Activated T-cell treated with anti-CD3 and anti-CD28 coated beads, Interleukin-2, amount 50 U/mL, for 4 hours (primary cell): ENCODE data around the gene ETNK2. TPM values are rescaled to one million over a fixed set of nuclear protein-coding genes. Genes with fewer than 3 reads are reported as not detected.

Experiments used
- ATAC-seq, 2 donors: fragments of 200-7000 bp; cut with Tn5 transposase; one replicate each; pipeline ENCODE4 v1.10.0; 2021
- DNase-seq: peaks from one replicate; pipeline ENCODE4 v3.0.0-alpha.2; 2020
- H3K27me3 Mint-ChIP-seq: one replicate; pipeline ENCODE4 v1.8.0; 2021; ENCODE audit warnings: low read depth, mixed read lengths
- H3K36me3 Mint-ChIP-seq: one replicate; pipeline ENCODE4 v1.8.0; 2022; ENCODE audit warnings: mixed read lengths; ENCODE audit not compliant: insufficient read depth
- H3K4me1 Mint-ChIP-seq: one replicate; pipeline ENCODE4 v1.8.0; 2021; ENCODE audit warnings: low read depth, mixed read lengths
- H3K4me3 Mint-ChIP-seq: one replicate; pipeline ENCODE4 v1.8.0; 2021; ENCODE audit warnings: mild to moderate bottlenecking, moderate library complexity, mixed read lengths
- H3K9me3 Mint-ChIP-seq: one replicate; pipeline ENCODE4 v1.8.0; 2021; ENCODE audit warnings: mixed read lengths
- total RNA-seq, 3 donors: library from RNA; stranded (reverse); gene quantifications; one replicate each; pipeline ENCODE4 v1.2.1, GENCODE V29; 2021

ETNK2 gene
- total RNA-seq, 3 donors from 2014 or later, result 0.79 to 1.2 (median 0.99) TPM

GRCh38 chr1:204147406-204148383 lies 4.1 kb downstream of the ETNK2 start:
- Mint-ChIP-seq H3K4me3 (no peak overlapping the region), H3K27me3 (no peaks in the 10 kb centered on the region), H3K4me1 (peaks cover 2% of the 10 kb centered on the region), H3K36me3 (no peaks in the 10 kb centered on the region), H3K9me3 (no peaks in the 10 kb centered on the region)
- ATAC-seq (no peak), DNase-seq (no peak)

- H3K9me3 Mint-ChIP-seq, result no peaks in the 10 kb centered on the region
- DNase-seq (no peak), ATAC-seq (no peak)
- no peaks in the 10 kb centered on the region for H3K27me3 Mint-ChIP-seq
- peaks cover 2% of the 10 kb centered on the region for H3K4me1 Mint-ChIP-seq
- H3K4me3 Mint-ChIP-seq, result no peak overlapping the region
- no peaks in the 10 kb centered on the region for H3K36me3 Mint-ChIP-seq
Observed at GRCh38 chr1:204146965-204147364, 4.9 kb downstream of the ETNK2 start.

- no peak overlapping the region for H3K4me3 Mint-ChIP-seq
Observed at GRCh38 chr1:204146309-204146708, 5.5 kb downstream of the ETNK2 start.

GRCh38 chr1:204145033-204145504 lies 6.8 kb downstream of the ETNK2 start:
- peaks cover 2% of the 10 kb centered on the region for H3K36me3 Mint-ChIP-seq
- no peaks in the 10 kb centered on the region for H3K9me3 Mint-ChIP-seq
- DNase-seq, result no peak
- no peaks in the 10 kb centered on the region for H3K4me1 Mint-ChIP-seq
- no peak overlapping the region for H3K4me3 Mint-ChIP-seq
- ATAC-seq, result no peak
- H3K27me3 Mint-ChIP-seq, result no peaks in the 10 kb centered on the region

More at GRCh38 chr1:204146309-204146708, 5.5 kb downstream of the ETNK2 start:
- no peak for DNase-seq
- Mint-ChIP-seq H3K36me3 (no peaks in the 10 kb centered on the region), H3K27me3 (no peaks in the 10 kb centered on the region), H3K9me3 (no peaks in the 10 kb centered on the region), H3K4me1 (peaks cover 2% of the 10 kb centered on the region)
- ATAC-seq, result no peak

- no peaks in the 10 kb centered on the region for H3K27me3 Mint-ChIP-seq
- DNase-seq, result no peak
- H3K36me3 Mint-ChIP-seq, result peaks cover 7% of the 10 kb centered on the region
- no peak overlapping the region for H3K4me3 Mint-ChIP-seq
- no peak for ATAC-seq
- no peaks in the 10 kb centered on the region for H3K4me1 Mint-ChIP-seq
- H3K9me3 Mint-ChIP-seq, result no peaks in the 10 kb centered on the region
Observed at GRCh38 chr1:204143276-204144041, 8.4 kb downstream of the ETNK2 start.

- ATAC-seq (no peak), DNase-seq (no peak)
- no peaks in the 10 kb centered on the region for H3K4me1 Mint-ChIP-seq
- H3K36me3 Mint-ChIP-seq, result peaks cover 7% of the 10 kb centered on the region
- H3K27me3 Mint-ChIP-seq, result no peaks in the 10 kb centered on the region
- H3K9me3 Mint-ChIP-seq, result no peaks in the 10 kb centered on the region
- H3K4me3 Mint-ChIP-seq, result no peak overlapping the region
Observed at GRCh38 chr1:204142032-204142974, 9.5 kb downstream of the ETNK2 start.

- peaks cover 7% of the 10 kb centered on the region for H3K36me3 Mint-ChIP-seq
- no peak for DNase-seq
- no peak for ATAC-seq
- no peaks in the 10 kb centered on the region for H3K27me3 Mint-ChIP-seq
- no peak overlapping the region for H3K4me3 Mint-ChIP-seq
- H3K9me3 Mint-ChIP-seq, result no peaks in the 10 kb centered on the region
- H3K4me1 Mint-ChIP-seq, result no peaks in the 10 kb centered on the region
Observed at GRCh38 chr1:204141131-204141530, 10.7 kb downstream of the ETNK2 start.

- ATAC-seq (no peak), DNase-seq (no peak)
- no peaks in the 10 kb centered on the region for H3K4me1 Mint-ChIP-seq
- H3K36me3 Mint-ChIP-seq, result peaks cover 7% of the 10 kb centered on the region
- H3K4me3 Mint-ChIP-seq, result no peak overlapping the region
- no peaks in the 10 kb centered on the region for H3K9me3 Mint-ChIP-seq
- H3K27me3 Mint-ChIP-seq, result no peaks in the 10 kb centered on the region
Observed at GRCh38 chr1:204139952-204140351, 11.9 kb downstream of the ETNK2 start.

GRCh38 chr1:204139088-204139487 lies 12.8 kb downstream of the ETNK2 start:
- DNase-seq (no peak), ATAC-seq (no peak)
- Mint-ChIP-seq H3K9me3 (no peaks in the 10 kb centered on the region), H3K27me3 (no peaks in the 10 kb centered on the region), H3K4me3 (no peak overlapping the region), H3K4me1 (no peaks in the 10 kb centered on the region), H3K36me3 (peaks cover 7% of the 10 kb centered on the region)

GRCh38 chr1:204136814-204137213 lies 15.0 kb downstream of the ETNK2 start:
- no peaks in the 10 kb centered on the region for H3K27me3 Mint-ChIP-seq
- no peaks in the 10 kb centered on the region for H3K4me1 Mint-ChIP-seq
- DNase-seq (no peak), ATAC-seq (no peak)
- no peak overlapping the region for H3K4me3 Mint-ChIP-seq
- H3K36me3 Mint-ChIP-seq, result peaks cover 7% of the 10 kb centered on the region
- H3K9me3 Mint-ChIP-seq, result no peaks in the 10 kb centered on the region

- Mint-ChIP-seq H3K36me3 (peaks cover 3% of the 10 kb centered on the region), H3K9me3 (no peaks in the 10 kb centered on the region), H3K4me3 (no peak overlapping the region), H3K4me1 (peaks cover 3% of the 10 kb centered on the region), H3K27me3 (no peaks in the 10 kb centered on the region)
- DNase-seq (no peak), ATAC-seq (no peak)
Observed at GRCh38 chr1:204134103-204134502, 17.7 kb downstream of the ETNK2 start.

- DNase-seq (no peak), ATAC-seq (no peak)
- Mint-ChIP-seq H3K36me3 (no peaks in the 10 kb centered on the region), H3K27me3 (no peaks in the 10 kb centered on the region), H3K4me1 (peaks cover 13% of the 10 kb centered on the region), H3K4me3 (no peak overlapping the region), H3K9me3 (no peaks in the 10 kb centered on the region)
Observed at GRCh38 chr1:204132718-204133117, 19.1 kb downstream of the ETNK2 start.

GRCh38 chr1:204131978-204132377 lies 19.9 kb downstream of the ETNK2 start:
- Mint-ChIP-seq H3K9me3 (no peaks in the 10 kb centered on the region), H3K36me3 (no peaks in the 10 kb centered on the region), H3K4me1 (peaks cover 13% of the 10 kb centered on the region)

More at GRCh38 chr1:204131978-204132377, 19.9 kb downstream of the ETNK2 start:
- DNase-seq (no peak), ATAC-seq (no peak)
- Mint-ChIP-seq H3K4me3 (no peak overlapping the region), H3K27me3 (no peaks in the 10 kb centered on the region)
